SH-SY5Y (cell line): ENCODE data around the gene RAB30.

Source experiments
- GATA2 ChIP-seq: IDR thresholded peaks from 2 replicates; pipeline ENCODE4 v1.6.1; 2011; ENCODE audit warnings: mild to moderate bottlenecking, low read depth, low read length
- GATA3 ChIP-seq: IDR thresholded peaks from 2 replicates; pipeline ENCODE4 v1.6.1; 2011; ENCODE audit warnings: low read depth, mild to moderate bottlenecking, low read length, moderate library complexity

- TF ChIP-seq GATA2, result no peak
- no peak for TF ChIP-seq GATA3
Observed at GRCh38 chr11:82924522-82925224, 147.0 kb downstream of the RAB30 start.
